Adrenal gland (tissue), 12 donors: ENCODE measurements around the gene NVL. TPM values are rescaled to one million over a fixed set of nuclear protein-coding genes. Genes with fewer than 3 reads are reported as not detected.
"Not testable (repeated sequence)": the region's sequence is repeated elsewhere in the genome, so short reads cannot be mapped to it uniquely, and the experiment has no call there.

ENCODE experiments used
- DNase-seq, 7 donors: peaks; one replicate each; pipeline ENCODE4 v3.0.0-alpha.2; 2019 to 2020
- H3K27ac ChIP-seq, 5 donors: fragments of 200-600 bp; sonication (generic) in 4 of 5; 1 replicate in 3 of 5; 2 replicates in 2 of 5; pipeline versions ENCODE4 v1.5.1 to v1.8.0; 2016 to 2020; ENCODE audit warnings: mild to moderate bottlenecking in 1 of 5
- H3K27me3 ChIP-seq: fragments of 200-600 bp; 2 replicates; pipeline ENCODE4 v1.8.0; 2021
- H3K36me3 ChIP-seq, 2 donors: fragments of 200-600 bp; replicated peaks in 1 of 2; 1 replicate in 1 of 2; 2 replicates in 1 of 2; pipeline versions ENCODE4 v1.5.1 to v1.8.0; 2018 to 2022
- H3K4me1 ChIP-seq, 2 donors: fragments of 200-600 bp; replicated peaks in 1 of 2; 1 replicate in 1 of 2; 2 replicates in 1 of 2; pipeline versions ENCODE4 v1.5.1 to v1.8.0; 2018 to 2021
- H3K4me3 ChIP-seq, 4 donors: fragments of 200-600 bp; sonication (generic) in 3 of 4; one replicate each; pipeline ENCODE4 v1.5.1; 2016 to 2018
- H3K9me3 ChIP-seq, 3 donors: fragments of 200-600 bp; sonication (generic) in 1 of 3; replicated peaks in 1 of 3; 1 replicate in 2 of 3; 2 replicates in 1 of 3; pipeline versions ENCODE4 v1.5.1 to v1.8.0; 2016 to 2021
- CTCF ChIP-seq, 6 experiments: fragments of 450-650 bp in 4 of 6; fragments of 200-600 bp in 2 of 6; sonication (generic) in 1 of 6; IDR thresholded peaks; 1 replicate in 5 of 6; 2 replicates in 1 of 6; pipeline versions ENCODE4 v1.5.1 to v1.8.0; 2016 to 2021; ENCODE audit warnings: antibody characterized with exemption in 6 of 6, mild to moderate bottlenecking in 2 of 6, moderate library complexity in 1 of 6
- POLR2A ChIP-seq, 2 donors: fragments of 450-650 bp; IDR thresholded peaks; one replicate each; pipeline ENCODE4 v1.6.1; 2017; ENCODE audit warnings: antibody characterized with exemption in 2 of 2, mild to moderate bottlenecking in 2 of 2, moderate library complexity in 1 of 2
- WGBS, 4 donors: extraction: QIAGEN DNeasy Blood & Tissue Kit in 2 of 4; methylation state at CpG; one replicate each; pipeline versions ENCODE4 v1.1.5 to v1.1.7; 2013 to 2017; 5-methylcytosine and 5-hydroxymethylcytosine counted together
- intact Hi-C, 2 donors: fragments of 100-400 bp; cut with DNase I; formaldehyde crosslinking; loops; one replicate each; pipeline versions ENCODE4 v1.14.1 to v1.15.0; 2022 to 2023
- polyA plus RNA-seq, 3 donors: library from polyadenylated mRNA; stranded (reverse); fragments of 200-250 nt in 2 of 3; fragments of 350-450 nt in 1 of 3; fragmentation: Illumina TruSeq in 1 of 3; extraction: RNeasy Lipid Tissue Mini Kit (QIAGEN cat#74804) in 1 of 3; gene quantifications; one replicate each; pipeline ENCODE4 v1.2.3, GENCODE V29; 2013 to 2014
- total RNA-seq, 9 donors: library from RNA; depleted of rRNA in 4 of 9; stranded (reverse); fragments of >200 nt in 4 of 9; fragments of 120-200 nt in 1 of 9; fragmentation: NEBNext Ultra II Directional in 1 of 9; extraction: Animal tissue kit (Norgen Biotek cat#: 25700) in 1 of 9; gene quantifications; one replicate each; pipeline versions ENCODE4 v1.1.0 to v1.2.4, GENCODE V29; 2013 to 2023
- donor health status: healthy with polysubstance abuse.
- donor health status: Bipolar disorder and iron deficiency.
- donor health status: DM: yes; HTN: yes; CAD: no.
- donor health status: DM: no; HTN: no; CAD: no.
- donor health status: DM: no; HTN: no; CAD: no.
- donor health status: DM: yes; HTN: yes; CAD: no.

The NVL gene
- total and polyA plus RNA-seq, 12 donors, result 12.0 to 77.0 (median 20.9) TPM

GRCh38 chr1:224212618-224213061 is 117.3 kb downstream of the NVL start:
- TF ChIP-seq POLR2A (IDR thresholded peaks at IDR 0.05) (no peak), CTCF (IDR thresholded peaks at IDR 0.05) (no peak)
- intact Hi-C loops, result no loop called here
- no peak for DNase-seq
- Histone ChIP-seq H3K4me3 (no peak overlapping the region), H3K36me3 (no peaks in the 10 kb centered on the region), H3K9me3 (no peaks in the 10 kb centered on the region), H3K27ac (no peak overlapping the region), H3K4me1 (no peaks in the 10 kb centered on the region), H3K27me3 (no peaks in the 10 kb centered on the region)
- 84 to 91% (median 89%) methylated on average over 13 of the region's 13 CpGs for WGBS, 4 donors

- H3K9me3 ChIP-seq, result no peaks in the 10 kb centered on the region
- intact Hi-C loops, result no loop called here
- H3K27me3 ChIP-seq, result no peaks in the 10 kb centered on the region
- no peaks in the 10 kb centered on the region for H3K36me3 ChIP-seq
- H3K4me1 ChIP-seq, result no peaks in the 10 kb centered on the region
- no peak overlapping the region for H3K27ac ChIP-seq
- WGBS, 4 donors, result 51 to 63% (median 61%) methylated on average over 4 of the region's 4 CpGs
- TF ChIP-seq POLR2A (IDR thresholded peaks at IDR 0.05) (no peak), CTCF (IDR thresholded peaks at IDR 0.05) (no peak)
- DNase-seq, result peak in 4 of 7 donors; percentile 28 to 40 (median 34)
- H3K4me3 ChIP-seq, result no peak overlapping the region
These were observed 118.6 kb downstream of the NVL start for GRCh38 chr1:224211206-224211962.

GRCh38 chr1:224205931-224206538 is 123.9 kb downstream of the NVL start:
- intact Hi-C loops, H3K27me3 ChIP-seq, DNase-seq, H3K36me3 ChIP-seq, H3K4me3 ChIP-seq, H3K9me3 ChIP-seq: not testable (repeated sequence)
- 83 to 91% (median 83%) methylated on average over 10 of the region's 10 CpGs for WGBS, 4 donors
- Histone ChIP-seq H3K27ac (peak overlapping the region in 1 of 5 donors; percentile 8), H3K4me1 (peaks cover 3 to 18% of the 10 kb centered on the region in 2 donors)

- Histone ChIP-seq H3K36me3 (no peaks in the 10 kb centered on the region), H3K4me3 (no peak overlapping the region), H3K27ac (peak overlapping the region in 2 of 5 donors; percentile 8 to 50), H3K27me3 (no peaks in the 10 kb centered on the region), H3K9me3 (no peaks in the 10 kb centered on the region), H3K4me1 (peaks cover 3 to 18% of the 10 kb centered on the region in 2 donors)
- intact Hi-C loops, result no loop called here
- 27 to 37% (median 35%) methylated on average over 3 to 4 of the region's 4 CpGs for WGBS, 4 donors
- peak in 2 of 7 donors; percentile 8 to 12 for DNase-seq
- TF ChIP-seq CTCF (IDR thresholded peaks at IDR 0.05), result no peak
- no peak for TF ChIP-seq POLR2A (IDR thresholded peaks at IDR 0.05)
These were observed 124.5 kb downstream of the NVL start for GRCh38 chr1:224205438-224205840.
